Neural cell (in vitro differentiated cells): ENCODE measurements around the gene MASP2. TPM values are rescaled to one million over a fixed set of nuclear protein-coding genes. Genes with fewer than 3 reads are reported as not detected.

Source experiments
- H2AFZ ChIP-seq: fragments of 200-600, 300-800 bp; sonication (generic), shearing (Covaris generic); 2 replicates; pipeline ENCODE4 v1.6.0; 2014; ENCODE audit warnings: low read depth, mild to moderate bottlenecking, antibody characterized with exemption, low read length, moderate library complexity
- H3F3A ChIP-seq: fragments of 200-600 bp; shearing (Covaris generic); 2 replicates; pipeline ENCODE4 v1.6.1; 2016; ENCODE audit warnings: mild to moderate bottlenecking, moderate library complexity, mixed read lengths, antibody characterized with exemption, low read length; ENCODE audit not compliant: insufficient read depth, poor library complexity, severe bottlenecking
- H3K27ac ChIP-seq: fragments of 200-600, 300-800 bp; sonication (generic), shearing (Covaris generic); 2 replicates; pipeline ENCODE4 v1.5.1; 2014; ENCODE audit warnings: mild to moderate bottlenecking, low read length, moderate library complexity
- H3K27me3 ChIP-seq: fragments of 300-800, 200-600 bp; sonication (generic), shearing (Covaris generic); 2 replicates; pipeline ENCODE4 v1.6.0; 2014; ENCODE audit warnings: mild to moderate bottlenecking, low read depth, low read length, moderate library complexity; ENCODE audit not compliant: insufficient read depth
- H3K36me3 ChIP-seq: fragments of 300-800, 200-600 bp; sonication (generic), shearing (Covaris generic); 2 replicates; pipeline ENCODE4 v1.5.1; 2014; ENCODE audit warnings: mild to moderate bottlenecking, antibody characterized with exemption, low read length, moderate library complexity; ENCODE audit not compliant: insufficient read depth
- H3K4me2 ChIP-seq: fragments of 300-800, 200-600 bp; sonication (generic), shearing (Covaris generic); 2 replicates; pipeline ENCODE4 v1.6.0; 2014; ENCODE audit warnings: mild to moderate bottlenecking, low read length
- H3K4me3 ChIP-seq: fragments of 300-800, 200-600 bp; sonication (generic), shearing (Covaris generic); 2 replicates; pipeline ENCODE4 v1.5.1; 2014; ENCODE audit warnings: mild to moderate bottlenecking, low read length, moderate library complexity
- H3K79me2 ChIP-seq: fragments of 200-600 bp; shearing (Covaris generic); replicated peaks from 2 replicates; pipeline ENCODE4 v1.6.0; 2014; ENCODE audit warnings: mild to moderate bottlenecking, low read length, moderate library complexity; ENCODE audit not compliant: insufficient read depth
- H3K9ac ChIP-seq: fragments of 300-800, 200-600 bp; sonication (generic), shearing (Covaris generic); 2 replicates; pipeline ENCODE4 v1.6.1; 2016; ENCODE audit warnings: mild to moderate bottlenecking, low read length, mixed read lengths
- H3K9me2 ChIP-seq: fragments of 200-600 bp; shearing (Covaris generic); 2 replicates; pipeline ENCODE4 v1.6.1; 2016; ENCODE audit warnings: mild to moderate bottlenecking, low read length, mixed read lengths; ENCODE audit not compliant: insufficient read depth
- H3K9me3 ChIP-seq: fragments of 200-600, 300-800 bp; sonication (generic), shearing (Covaris generic); 2 replicates; pipeline ENCODE4 v1.6.1; 2016; ENCODE audit warnings: mild to moderate bottlenecking, mixed run types, low read length, moderate library complexity, mixed read lengths
- H4K20me1 ChIP-seq: fragments of 200-600 bp; shearing (Covaris generic); 2 replicates; pipeline ENCODE4 v1.6.1; 2016; ENCODE audit warnings: mild to moderate bottlenecking, mixed run types; ENCODE audit not compliant: insufficient read depth
- CTCF ChIP-seq: fragments of 450-650 bp; IDR thresholded peaks from 2 replicates; pipeline ENCODE4 v1.5.1; 2014; ENCODE audit warnings: antibody characterized with exemption, mild to moderate bottlenecking, moderate library complexity; ENCODE audit not compliant: poor library complexity, severe bottlenecking
- EP300 ChIP-seq: fragments of 450-650 bp; conservative IDR thresholded peaks from 2 replicates; pipeline ENCODE4 v1.6.1; 2014; ENCODE audit warnings: antibody characterized with exemption, mild to moderate bottlenecking, moderate library complexity; ENCODE audit not compliant: poor library complexity, severe bottlenecking
- EZH2 ChIP-seq: fragments of 200-600, 300-800 bp; shearing (Covaris generic), sonication (generic); IDR thresholded peaks from 2 replicates; pipeline ENCODE4 v1.6.1; 2014; ENCODE audit warnings: antibody characterized with exemption, low read length, borderline replicate concordance, mild to moderate bottlenecking; ENCODE audit not compliant: insufficient read depth, poor library complexity, severe bottlenecking
- MXI1 ChIP-seq: fragments of 450-650 bp; conservative IDR thresholded peaks from 2 replicates; pipeline ENCODE4 v1.6.1; 2014; ENCODE audit warnings: antibody characterized with exemption, mild to moderate bottlenecking; ENCODE audit not compliant: poor library complexity, severe bottlenecking
- POLR2AphosphoS5 ChIP-seq: IDR thresholded peaks from 2 replicates; pipeline ENCODE4 v1.6.1; 2012
- RAD21 ChIP-seq: fragments of 450-650 bp; conservative IDR thresholded peaks from 2 replicates; pipeline ENCODE4 v1.6.1; 2014; ENCODE audit warnings: antibody characterized with exemption, mild to moderate bottlenecking, moderate library complexity
- REST ChIP-seq: IDR thresholded peaks from 2 replicates; pipeline ENCODE4 v1.6.1; 2012; ENCODE audit warnings: borderline replicate concordance
- SMC3 ChIP-seq: fragments of 450-650 bp; conservative IDR thresholded peaks from 2 replicates; pipeline ENCODE4 v1.6.1; 2014; ENCODE audit warnings: antibody characterized with exemption, mild to moderate bottlenecking, moderate library complexity; ENCODE audit not compliant: poor library complexity
- TAF1 ChIP-seq: IDR thresholded peaks from 2 replicates; pipeline ENCODE4 v1.6.1; 2012; ENCODE audit warnings: low read depth
- polyA plus RNA-seq: library from polyadenylated mRNA; depleted of rRNA; stranded (reverse); fragments of >200 nt; gene quantifications from 2 replicates; pipeline ENCODE4 v1.2.3, GENCODE V29; 2014

The MASP2 gene
- polyA plus RNA-seq, 1 donor from 2014 or later, result not detected

- H3K4me2 ChIP-seq, result no peak overlapping the region
- H3K4me3 ChIP-seq, result no peak overlapping the region
- no peak for TF ChIP-seq REST
- TF ChIP-seq EZH2, result no peak
- TF ChIP-seq SMC3, result no peak
- no peak for TF ChIP-seq TAF1
- TF ChIP-seq POLR2AphosphoS5, result no peak
- no peak for TF ChIP-seq EP300
- no peak for TF ChIP-seq CTCF
- TF ChIP-seq MXI1, result no peak
- no peak for TF ChIP-seq RAD21
- H2AFZ ChIP-seq, result no peak overlapping the region
- no peaks in the 10 kb centered on the region for H3K9me3 ChIP-seq
- H3K9ac ChIP-seq, result no peak overlapping the region
- H4K20me1 ChIP-seq, result no peaks in the 10 kb centered on the region
- H3K36me3 ChIP-seq, result peaks cover 5% of the 10 kb centered on the region
- H3K27ac ChIP-seq, result no peak overlapping the region
- H3K9me2 ChIP-seq, result no peaks in the 10 kb centered on the region
- H3K79me2 ChIP-seq, result no peaks in the 10 kb centered on the region
- H3F3A ChIP-seq, result no peaks in the 10 kb centered on the region
- H3K27me3 ChIP-seq, result no peaks in the 10 kb centered on the region
Measured at GRCh38 chr1:11070876-11071275, 23.8 kb upstream of the MASP2 start.

- H3K9me3 ChIP-seq, result no peaks in the 10 kb centered on the region
- H3K27ac ChIP-seq, result no peak overlapping the region
- H3K79me2 ChIP-seq, result no peaks in the 10 kb centered on the region
- H3F3A ChIP-seq, result no peaks in the 10 kb centered on the region
- H2AFZ ChIP-seq, result no peak overlapping the region
- no peaks in the 10 kb centered on the region for H3K27me3 ChIP-seq
- no peak overlapping the region for H3K9ac ChIP-seq
- H3K4me3 ChIP-seq, result no peak overlapping the region
- H3K36me3 ChIP-seq, result peaks cover 11% of the 10 kb centered on the region
- no peaks in the 10 kb centered on the region for H4K20me1 ChIP-seq
- no peaks in the 10 kb centered on the region for H3K9me2 ChIP-seq
- no peak overlapping the region for H3K4me2 ChIP-seq
- TF ChIP-seq TAF1, result no peak
- TF ChIP-seq SMC3, result no peak
- TF ChIP-seq POLR2AphosphoS5, result no peak
Measured at GRCh38 chr1:11068600-11069473, 21.8 kb upstream of the MASP2 start.
